HepG2 (cell line): Measurements from ENCODE around the gene CLEC18A. TPM values are rescaled to one million over a fixed set of nuclear protein-coding genes. Genes with fewer than 3 reads are reported as not detected.
A peak's percentile ranks its signal among the peaks of the same experiment; 100 is the strongest.

Experiments
- MAF1 ChIP-seq: sonication (generic); formaldehyde crosslinking; IDR thresholded peaks from 2 replicates; pipeline ENCODE4 v1.5.0; 2020; ENCODE audit warnings: missing genetic modification reagents, borderline replicate concordance
- TOPORS ChIP-seq: sonication (generic); formaldehyde crosslinking; IDR thresholded peaks from 2 replicates; pipeline ENCODE4 v1.8.0; 2023; ENCODE audit warnings: mild to moderate bottlenecking, missing genetic modification reagents
- ZBTB4 ChIP-seq: sonication (generic); formaldehyde crosslinking; IDR thresholded peaks from 2 replicates; pipeline ENCODE4 v1.4.0; 2020; ENCODE audit warnings: missing genetic modification reagents, mild to moderate bottlenecking, borderline replicate concordance
- ZFX ChIP-seq: sonication (generic); formaldehyde crosslinking; IDR thresholded peaks from 2 replicates; pipeline ENCODE4 v1.4.0; 2020; ENCODE audit warnings: mild to moderate bottlenecking, low read depth, missing genetic modification reagents, moderate library complexity
- ZMAT5 ChIP-seq: sonication (generic); formaldehyde crosslinking; IDR thresholded peaks from 2 replicates; pipeline ENCODE4 v1.5.0; 2020; ENCODE audit warnings: mild to moderate bottlenecking, low read depth, missing genetic modification reagents, borderline replicate concordance
- polyA plus RNA-seq, 8 experiments: library from polyadenylated mRNA; depleted of rRNA in 3 of 8; stranded (reverse) in 7 of 8; unstranded in 1 of 8; fragments of >200 nt; fragmentation: Illumina TruSeq in 4 of 8; extraction: Trizol in 4 of 8; gene quantifications; 2 replicates each; pipeline versions ENCODE4 v1.2.1 to v1.2.3, GENCODE V29; 2011 to 2016; ENCODE audit warnings: low read depth in 4 of 8, missing spikeins in 1 of 8, mixed read lengths in 1 of 8; ENCODE audit not compliant: insufficient read depth in 1 of 8
- total RNA-seq, 5 experiments: library from RNA; depleted of rRNA; stranded (reverse); fragments of >200 nt; fragmentation: Illumina TruSeq; extraction: Trizol; gene quantifications; 2 replicates each; pipeline ENCODE4 v1.2.3, GENCODE V29; 2016; ENCODE audit warnings: low read depth in 1 of 5
- TF ChIP-seq, protein P1 (sequence below): sonication (generic); formaldehyde crosslinking; IDR thresholded peaks from 2 replicates; pipeline ENCODE4 v1.4.0; 2020; ENCODE audit warnings: missing genetic modification reagents, borderline replicate concordance
- TF ChIP-seq, protein P2 (sequence below): sonication (generic); formaldehyde crosslinking; IDR thresholded peaks from 2 replicates; pipeline ENCODE4 v1.4.0; 2020; ENCODE audit warnings: low read depth, mild to moderate bottlenecking, missing genetic modification reagents
- TF ChIP-seq, protein P3 (sequence below): sonication (generic); formaldehyde crosslinking; IDR thresholded peaks from 2 replicates; pipeline ENCODE4 v1.4.0; 2020; ENCODE audit warnings: missing genetic modification reagents, borderline replicate concordance
- TF ChIP-seq, protein P4 (sequence below): sonication (generic); formaldehyde crosslinking; IDR thresholded peaks from 2 replicates; pipeline ENCODE4 v1.4.0; 2020; ENCODE audit warnings: missing genetic modification reagents, borderline replicate concordance

CLEC18A gene
- total and polyA plus RNA-seq, 2 of the 13 experiments (the other 11 are each of a cell fraction or from before 2014, with no cell fraction given) = 0.22 to 0.42 TPM

GRCh38 chr16:69930117-69930776 lies 20.9 kb upstream of the CLEC18A start (continued):
- TF ChIP-seq, protein P1, sequence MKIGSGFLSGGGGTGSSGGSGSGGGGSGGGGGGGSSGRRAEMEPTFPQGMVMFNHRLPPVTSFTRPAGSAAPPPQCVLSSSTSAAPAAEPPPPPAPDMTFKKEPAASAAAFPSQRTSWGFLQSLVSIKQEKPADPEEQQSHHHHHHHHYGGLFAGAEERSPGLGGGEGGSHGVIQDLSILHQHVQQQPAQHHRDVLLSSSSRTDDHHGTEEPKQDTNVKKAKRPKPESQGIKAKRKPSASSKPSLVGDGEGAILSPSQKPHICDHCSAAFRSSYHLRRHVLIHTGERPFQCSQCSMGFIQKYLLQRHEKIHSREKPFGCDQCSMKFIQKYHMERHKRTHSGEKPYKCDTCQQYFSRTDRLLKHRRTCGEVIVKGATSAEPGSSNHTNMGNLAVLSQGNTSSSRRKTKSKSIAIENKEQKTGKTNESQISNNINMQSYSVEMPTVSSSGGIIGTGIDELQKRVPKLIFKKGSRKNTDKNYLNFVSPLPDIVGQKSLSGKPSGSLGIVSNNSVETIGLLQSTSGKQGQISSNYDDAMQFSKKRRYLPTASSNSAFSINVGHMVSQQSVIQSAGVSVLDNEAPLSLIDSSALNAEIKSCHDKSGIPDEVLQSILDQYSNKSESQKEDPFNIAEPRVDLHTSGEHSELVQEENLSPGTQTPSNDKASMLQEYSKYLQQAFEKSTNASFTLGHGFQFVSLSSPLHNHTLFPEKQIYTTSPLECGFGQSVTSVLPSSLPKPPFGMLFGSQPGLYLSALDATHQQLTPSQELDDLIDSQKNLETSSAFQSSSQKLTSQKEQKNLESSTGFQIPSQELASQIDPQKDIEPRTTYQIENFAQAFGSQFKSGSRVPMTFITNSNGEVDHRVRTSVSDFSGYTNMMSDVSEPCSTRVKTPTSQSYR = no peak
- TF ChIP-seq, protein P2, sequence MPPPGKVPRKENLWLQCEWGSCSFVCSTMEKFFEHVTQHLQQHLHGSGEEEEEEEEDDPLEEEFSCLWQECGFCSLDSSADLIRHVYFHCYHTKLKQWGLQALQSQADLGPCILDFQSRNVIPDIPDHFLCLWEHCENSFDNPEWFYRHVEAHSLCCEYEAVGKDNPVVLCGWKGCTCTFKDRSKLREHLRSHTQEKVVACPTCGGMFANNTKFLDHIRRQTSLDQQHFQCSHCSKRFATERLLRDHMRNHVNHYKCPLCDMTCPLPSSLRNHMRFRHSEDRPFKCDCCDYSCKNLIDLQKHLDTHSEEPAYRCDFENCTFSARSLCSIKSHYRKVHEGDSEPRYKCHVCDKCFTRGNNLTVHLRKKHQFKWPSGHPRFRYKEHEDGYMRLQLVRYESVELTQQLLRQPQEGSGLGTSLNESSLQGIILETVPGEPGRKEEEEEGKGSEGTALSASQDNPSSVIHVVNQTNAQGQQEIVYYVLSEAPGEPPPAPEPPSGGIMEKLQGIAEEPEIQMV (CRISPR knock-in tag) = peak; percentile 45; the same call in 1 of the 2 replicates
- TF ChIP-seq TOPORS (CRISPR knock-in tag) (no peak), ZFX (CRISPR knock-in tag) (peak; percentile 59), ZBTB4 (CRISPR knock-in tag) (0 out of 2 replicates have a peak, but pooled peaks have one; percentile 27), ZMAT5 (CRISPR knock-in tag) (no peak), MAF1 (CRISPR knock-in tag) (no peak)
- TF ChIP-seq, protein P3, sequence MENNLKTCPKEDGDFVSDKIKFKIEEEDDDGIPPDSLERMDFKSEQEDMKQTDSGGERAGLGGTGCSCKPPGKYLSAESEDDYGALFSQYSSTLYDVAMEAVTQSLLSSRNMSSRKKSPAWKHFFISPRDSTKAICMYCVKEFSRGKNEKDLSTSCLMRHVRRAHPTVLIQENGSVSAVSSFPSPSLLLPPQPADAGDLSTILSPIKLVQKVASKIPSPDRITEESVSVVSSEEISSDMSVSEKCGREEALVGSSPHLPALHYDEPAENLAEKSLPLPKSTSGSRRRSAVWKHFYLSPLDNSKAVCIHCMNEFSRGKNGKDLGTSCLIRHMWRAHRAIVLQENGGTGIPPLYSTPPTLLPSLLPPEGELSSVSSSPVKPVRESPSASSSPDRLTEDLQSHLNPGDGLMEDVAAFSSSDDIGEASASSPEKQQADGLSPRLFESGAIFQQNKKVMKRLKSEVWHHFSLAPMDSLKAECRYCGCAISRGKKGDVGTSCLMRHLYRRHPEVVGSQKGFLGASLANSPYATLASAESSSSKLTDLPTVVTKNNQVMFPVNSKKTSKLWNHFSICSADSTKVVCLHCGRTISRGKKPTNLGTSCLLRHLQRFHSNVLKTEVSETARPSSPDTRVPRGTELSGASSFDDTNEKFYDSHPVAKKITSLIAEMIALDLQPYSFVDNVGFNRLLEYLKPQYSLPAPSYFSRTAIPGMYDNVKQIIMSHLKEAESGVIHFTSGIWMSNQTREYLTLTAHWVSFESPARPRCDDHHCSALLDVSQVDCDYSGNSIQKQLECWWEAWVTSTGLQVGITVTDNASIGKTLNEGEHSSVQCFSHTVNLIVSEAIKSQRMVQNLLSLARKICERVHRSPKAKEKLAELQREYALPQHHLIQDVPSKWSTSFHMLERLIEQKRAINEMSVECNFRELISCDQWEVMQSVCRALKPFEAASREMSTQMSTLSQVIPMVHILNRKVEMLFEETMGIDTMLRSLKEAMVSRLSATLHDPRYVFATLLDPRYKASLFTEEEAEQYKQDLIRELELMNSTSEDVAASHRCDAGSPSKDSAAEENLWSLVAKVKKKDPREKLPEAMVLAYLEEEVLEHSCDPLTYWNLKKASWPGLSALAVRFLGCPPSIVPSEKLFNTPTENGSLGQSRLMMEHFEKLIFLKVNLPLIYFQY (CRISPR knock-in tag) = peak; percentile 48; the same call in 1 of the 2 replicates
- TF ChIP-seq, protein P4, sequence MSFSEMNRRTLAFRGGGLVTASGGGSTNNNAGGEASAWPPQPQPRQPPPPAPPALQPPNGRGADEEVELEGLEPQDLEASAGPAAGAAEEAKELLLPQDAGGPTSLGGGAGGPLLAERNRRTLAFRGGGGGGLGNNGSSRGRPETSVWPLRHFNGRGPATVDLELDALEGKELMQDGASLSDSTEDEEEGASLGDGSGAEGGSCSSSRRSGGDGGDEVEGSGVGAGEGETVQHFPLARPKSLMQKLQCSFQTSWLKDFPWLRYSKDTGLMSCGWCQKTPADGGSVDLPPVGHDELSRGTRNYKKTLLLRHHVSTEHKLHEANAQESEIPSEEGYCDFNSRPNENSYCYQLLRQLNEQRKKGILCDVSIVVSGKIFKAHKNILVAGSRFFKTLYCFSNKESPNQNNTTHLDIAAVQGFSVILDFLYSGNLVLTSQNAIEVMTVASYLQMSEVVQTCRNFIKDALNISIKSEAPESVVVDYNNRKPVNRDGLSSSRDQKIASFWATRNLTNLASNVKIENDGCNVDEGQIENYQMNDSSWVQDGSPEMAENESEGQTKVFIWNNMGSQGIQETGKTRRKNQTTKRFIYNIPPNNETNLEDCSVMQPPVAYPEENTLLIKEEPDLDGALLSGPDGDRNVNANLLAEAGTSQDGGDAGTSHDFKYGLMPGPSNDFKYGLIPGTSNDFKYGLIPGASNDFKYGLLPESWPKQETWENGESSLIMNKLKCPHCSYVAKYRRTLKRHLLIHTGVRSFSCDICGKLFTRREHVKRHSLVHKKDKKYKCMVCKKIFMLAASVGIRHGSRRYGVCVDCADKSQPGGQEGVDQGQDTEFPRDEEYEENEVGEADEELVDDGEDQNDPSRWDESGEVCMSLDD = no peak
